HK-2 (cell line): ENCODE results near the gene FAM83C.

Experiments
- DNase-seq: peaks from one replicate; pipeline ENCODE4 v3.0.0-alpha.2; 2018; ENCODE audit not compliant: unreplicated experiment

Gene FAM83C

DNA sequence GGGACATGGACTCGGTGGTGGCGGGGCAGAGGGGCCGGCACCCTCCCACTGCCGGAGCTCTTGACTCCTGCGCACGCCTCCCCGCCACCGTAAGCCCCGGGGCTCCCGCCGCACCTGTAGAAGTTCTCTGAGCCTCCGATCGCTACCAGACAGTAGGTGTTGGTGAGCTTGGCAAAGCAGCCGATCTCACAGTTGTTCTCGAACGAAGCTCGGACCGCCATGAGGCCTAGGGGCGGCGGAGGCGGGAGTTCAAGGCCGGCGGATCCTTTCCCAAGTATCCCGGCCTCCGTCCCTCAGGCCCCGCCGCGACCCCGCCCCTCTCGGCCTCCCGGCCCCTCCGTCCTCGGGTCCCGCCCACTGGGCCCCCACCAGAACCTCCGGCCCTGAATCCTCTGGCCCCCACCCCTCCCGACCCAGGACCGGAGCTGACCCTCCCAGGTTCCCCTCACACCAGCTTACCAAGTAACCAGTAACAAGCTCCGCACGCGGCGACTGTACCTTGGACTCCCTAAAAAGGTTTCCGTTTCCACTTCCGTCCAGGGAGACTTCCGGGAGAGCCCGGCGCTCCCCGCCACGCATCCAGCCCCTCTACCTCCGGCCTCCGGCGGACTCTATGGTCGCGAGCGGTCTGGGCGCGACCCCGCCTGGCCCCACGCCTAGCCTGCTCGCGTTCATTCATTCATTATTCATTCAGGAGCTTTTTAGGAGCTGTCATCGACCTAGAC is 7.8 kb downstream of the FAM83C start, which contains the start of gene EIF6:
EIF6 (minus strand) TSS at position 506 of the 725 bp plus-strand sequence; CDS start at position 221, 285 bp downstream.
- DNase-seq = peak; percentile 97

DNA sequence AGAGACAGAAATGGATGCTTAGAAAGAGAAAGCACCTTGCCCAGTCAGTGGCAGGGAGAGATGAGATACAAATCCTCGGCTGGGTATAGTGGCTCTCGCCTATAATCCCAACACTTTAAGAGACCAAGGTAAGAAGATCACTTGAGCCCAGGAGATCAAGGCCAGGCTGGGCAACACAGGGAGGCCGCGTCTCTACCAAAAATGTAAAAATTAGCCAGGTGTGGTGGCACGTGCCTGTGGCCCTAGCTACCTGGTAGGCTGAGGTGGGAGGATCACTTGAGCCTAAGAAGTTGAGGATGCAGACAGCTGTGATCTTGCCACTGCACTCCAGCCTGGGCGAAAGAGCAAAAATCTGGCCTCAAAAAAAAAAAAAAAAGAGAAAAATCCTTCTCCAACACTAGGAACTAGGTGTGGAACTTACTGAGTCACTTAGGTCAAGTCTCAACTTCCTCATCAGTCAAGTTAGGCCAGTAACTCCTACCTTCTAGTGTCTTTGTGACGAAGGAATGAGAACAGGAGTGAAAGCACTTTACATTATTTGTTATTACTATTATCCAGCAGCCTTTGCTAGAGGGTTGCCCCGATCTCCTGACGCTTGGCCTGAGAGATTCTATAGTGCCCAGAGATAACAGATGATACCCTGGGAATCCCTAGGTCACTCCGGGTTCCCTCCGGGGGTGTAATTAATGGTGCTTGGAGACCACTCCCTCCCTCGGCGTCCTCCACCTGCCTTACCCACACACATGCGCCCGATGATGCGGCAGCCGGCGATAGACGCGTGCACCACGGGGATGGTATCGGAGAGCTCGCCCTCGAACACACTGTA is 8.6 kb downstream of the FAM83C start:
- no peak for DNase-seq

DNA sequence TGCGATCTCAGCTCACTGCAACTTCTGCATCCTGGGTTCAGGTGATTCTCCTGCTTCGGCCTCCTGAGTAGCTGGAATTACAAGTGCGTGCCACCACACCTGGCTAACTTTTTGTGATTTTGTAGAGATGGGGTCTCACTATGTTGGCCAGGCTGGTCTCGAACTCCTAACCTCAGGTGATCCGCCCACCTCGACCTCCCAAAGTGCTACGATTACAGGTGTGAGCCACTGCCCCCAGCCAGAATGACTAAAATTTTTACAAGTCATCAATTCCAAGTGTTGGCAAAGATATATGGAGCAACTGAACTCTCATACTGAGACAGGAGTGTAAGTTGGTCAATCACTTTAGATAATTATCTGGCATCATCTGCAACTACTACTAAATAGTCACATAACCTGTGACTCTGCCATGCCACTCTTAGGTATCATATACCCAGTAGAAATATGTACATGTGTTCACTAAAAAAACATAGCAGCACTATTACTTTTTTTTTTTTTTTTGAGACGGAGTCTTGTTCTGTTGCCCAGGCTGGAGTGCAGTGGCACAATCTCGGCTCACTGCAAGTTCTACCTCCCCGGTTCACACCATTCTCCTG is 10.6 kb downstream of the FAM83C start:
- no peak for DNase-seq

DNA sequence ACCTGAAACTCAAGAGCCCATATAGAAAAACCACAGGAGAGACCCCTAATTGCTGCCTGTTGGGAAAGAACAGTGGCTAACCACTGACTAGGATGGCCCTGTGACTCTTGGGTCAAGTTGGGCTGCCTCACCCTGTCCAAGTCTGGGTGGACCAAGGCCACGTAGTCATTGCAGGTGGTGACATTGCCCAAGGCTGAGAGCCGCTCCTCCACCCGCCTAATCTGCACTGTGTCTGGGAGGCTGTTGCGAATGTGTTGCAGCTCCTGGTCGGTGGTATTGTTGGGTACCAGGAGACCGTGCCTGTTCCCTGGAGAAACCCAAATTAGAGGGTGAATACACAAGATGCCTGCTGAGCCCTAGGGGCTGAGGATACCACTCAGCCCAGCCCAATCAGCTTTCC is 11.7 kb downstream of the FAM83C start:
- DNase-seq = no peak

DNA sequence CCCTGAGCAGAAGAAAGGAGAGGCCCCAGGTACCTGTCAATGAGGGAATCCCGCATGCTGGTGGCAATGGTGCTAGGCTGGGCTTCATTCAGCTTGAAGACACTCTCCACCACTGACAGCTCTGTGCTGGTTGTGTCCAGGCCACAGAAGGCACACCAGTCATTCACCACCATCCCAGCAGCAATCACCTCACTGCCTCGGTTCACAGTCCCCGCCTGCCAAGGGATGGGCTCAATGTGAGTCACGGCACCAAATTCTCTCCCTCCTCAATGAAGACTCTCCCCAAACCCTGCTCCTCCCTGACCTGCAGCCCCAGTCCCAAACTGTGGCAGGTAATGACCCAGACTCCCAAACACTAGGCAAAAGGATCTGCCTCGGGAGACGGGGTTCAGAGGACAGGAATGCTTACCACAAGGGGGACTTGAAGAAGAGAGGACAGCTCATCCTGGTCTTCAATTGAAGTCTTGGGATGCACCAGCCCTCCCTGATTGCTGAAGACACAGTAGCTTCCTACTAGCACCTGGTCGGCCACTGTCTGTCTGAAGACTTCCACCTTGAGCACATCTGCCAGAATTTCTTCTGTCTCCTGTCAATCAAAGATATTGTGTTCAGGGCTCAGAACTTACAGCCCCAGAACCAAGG is 12.6 kb downstream of the FAM83C start:
- DNase-seq = no peak

DNA sequence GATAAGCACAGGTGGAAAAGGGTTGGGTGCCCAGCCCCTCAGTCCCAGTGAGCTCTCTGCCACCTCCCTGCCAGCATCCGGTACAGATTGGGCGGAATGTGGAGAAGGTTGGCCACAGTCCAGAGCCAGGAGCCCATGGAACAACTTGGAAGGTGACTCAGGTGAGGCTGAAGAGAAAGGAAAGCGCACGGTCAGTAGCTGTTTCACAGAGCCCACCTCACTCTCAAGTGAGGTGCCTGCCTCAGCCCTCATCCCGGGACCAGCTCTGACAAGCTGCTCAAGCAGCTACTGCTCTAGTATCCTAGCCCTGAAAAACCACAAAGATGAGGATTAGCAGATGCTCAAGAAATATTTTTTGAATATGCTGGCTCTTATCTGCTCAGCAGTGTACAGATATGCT is 13.2 kb downstream of the FAM83C start:
- DNase-seq = no peak

GRCh38 chr20:35277531-35278395 is 14.5 kb downstream of the FAM83C start, which contains the start of gene MMP24OS:
TSS of gene MMP24OS (minus strand) at chr20:35278122. CDS start at chr20:35277929, 193 bp downstream.
- DNase-seq = no peak

- DNase-seq = no peak
Observed at GRCh38 chr20:35277127-35277526, 15.1 kb downstream of the FAM83C start.

- DNase-seq = peak; percentile 69
Observed at GRCh38 chr20:35276408-35276807, 15.8 kb downstream of the FAM83C start.

- peak; percentile 47 for DNase-seq
Observed at GRCh38 chr20:35275741-35276251, 16.4 kb downstream of the FAM83C start.

GRCh38 chr20:35274172-35275092 is 17.8 kb downstream of the FAM83C start:
- DNase-seq = no peak

- DNase-seq = no peak
Observed at GRCh38 chr20:35273449-35274171, 18.6 kb downstream of the FAM83C start.

GRCh38 chr20:35271904-35272303 is 20.3 kb downstream of the FAM83C start:
- no peak for DNase-seq

- DNase-seq = peak; percentile 41
Observed at GRCh38 chr20:35271073-35271882, 20.9 kb downstream of the FAM83C start.

- no peak for DNase-seq
Observed at GRCh38 chr20:35270021-35270902, 22.0 kb downstream of the FAM83C start.

GRCh38 chr20:35269055-35269781 is 23.0 kb downstream of the FAM83C start:
- DNase-seq = peak; percentile 87
